MM.1S (cell line): Measurements from ENCODE around the gene DKC1.

Experiments
- CTCF ChIP-seq: fragments of 300-600 bp; sonication (generic); IDR thresholded peaks from 2 replicates; pipeline ENCODE4 v1.5.1; 2016; ENCODE audit warnings: antibody characterized with exemption, low read length, mixed read lengths
- EZH2 ChIP-seq: fragments of 300-600 bp; sonication (generic); optimal IDR thresholded peaks from 2 replicates; pipeline ENCODE3; 2017; ENCODE audit warnings: low read depth, mild to moderate bottlenecking, antibody characterized with exemption, low read length, mixed read lengths
- EZH2phosphoT487 ChIP-seq: fragments of 300-600 bp; sonication (generic); IDR thresholded peaks from 2 replicates; pipeline ENCODE4 v1.6.1; 2018; ENCODE audit warnings: antibody characterized with exemption, low read length

- TF ChIP-seq CTCF = no peak
- no peak for TF ChIP-seq EZH2
- TF ChIP-seq EZH2phosphoT487 = no peak
Observed at GRCh38 chrX:154795016-154795415, 32.4 kb downstream of the DKC1 start.
